ENCODE measurements around the gene MRPL54. TPM values are rescaled to one million over a fixed set of nuclear protein-coding genes. Genes with fewer than 3 reads are reported as not detected.

Gene MRPL54
- total RNA-seq, 1 donor from 2014 or later, result 35.9 TPM

DNA sequence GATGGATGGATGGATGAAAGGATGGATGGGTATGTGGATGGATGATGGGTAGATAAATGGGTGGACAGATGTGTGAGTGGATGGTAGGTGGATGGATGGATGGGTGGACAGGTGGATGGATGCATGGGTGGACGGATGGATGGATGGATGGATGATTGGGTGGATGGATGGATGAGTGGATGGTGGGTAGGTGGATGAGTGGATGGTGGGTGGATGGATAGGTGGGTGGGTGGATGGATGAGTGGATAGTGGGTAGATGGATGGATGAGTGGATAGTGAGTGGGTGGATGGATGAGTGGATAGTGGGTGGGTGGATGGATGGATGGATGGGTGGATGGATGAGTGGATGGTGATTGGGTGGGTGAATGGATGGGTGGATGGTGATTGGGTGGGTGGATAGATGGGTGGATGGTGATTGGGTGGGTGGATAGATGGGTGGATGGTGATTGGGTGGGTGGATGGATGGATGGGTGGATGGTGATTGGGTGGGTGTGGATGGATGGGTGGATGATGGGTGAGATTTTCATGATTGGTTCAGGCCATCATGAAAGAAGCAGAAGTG, 14.1 kb downstream of the MRPL54 start:
- DNase-seq (ENCODE audit: extremely low spot score, unreplicated experiment), result no peak
- peaks cover 2% of the 10 kb centered on the region for H3K9me3 Mint-ChIP-seq
- TF ChIP-seq, protein P1, sequence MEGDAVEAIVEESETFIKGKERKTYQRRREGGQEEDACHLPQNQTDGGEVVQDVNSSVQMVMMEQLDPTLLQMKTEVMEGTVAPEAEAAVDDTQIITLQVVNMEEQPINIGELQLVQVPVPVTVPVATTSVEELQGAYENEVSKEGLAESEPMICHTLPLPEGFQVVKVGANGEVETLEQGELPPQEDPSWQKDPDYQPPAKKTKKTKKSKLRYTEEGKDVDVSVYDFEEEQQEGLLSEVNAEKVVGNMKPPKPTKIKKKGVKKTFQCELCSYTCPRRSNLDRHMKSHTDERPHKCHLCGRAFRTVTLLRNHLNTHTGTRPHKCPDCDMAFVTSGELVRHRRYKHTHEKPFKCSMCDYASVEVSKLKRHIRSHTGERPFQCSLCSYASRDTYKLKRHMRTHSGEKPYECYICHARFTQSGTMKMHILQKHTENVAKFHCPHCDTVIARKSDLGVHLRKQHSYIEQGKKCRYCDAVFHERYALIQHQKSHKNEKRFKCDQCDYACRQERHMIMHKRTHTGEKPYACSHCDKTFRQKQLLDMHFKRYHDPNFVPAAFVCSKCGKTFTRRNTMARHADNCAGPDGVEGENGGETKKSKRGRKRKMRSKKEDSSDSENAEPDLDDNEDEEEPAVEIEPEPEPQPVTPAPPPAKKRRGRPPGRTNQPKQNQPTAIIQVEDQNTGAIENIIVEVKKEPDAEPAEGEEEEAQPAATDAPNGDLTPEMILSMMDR (conservative IDR thresholded peaks at IDR 0.05), result no peak
- no peak overlapping the region for H3K27ac Mint-ChIP-seq
- H3K36me3 Mint-ChIP-seq, result no peaks in the 10 kb centered on the region
- H3K4me3 Mint-ChIP-seq, result no peak overlapping the region
- peaks cover 3% of the 10 kb centered on the region for H3K27me3 Mint-ChIP-seq
- no peaks in the 10 kb centered on the region for H3K4me1 Mint-ChIP-seq (ENCODE audit: unreplicated experiment)

DNA sequence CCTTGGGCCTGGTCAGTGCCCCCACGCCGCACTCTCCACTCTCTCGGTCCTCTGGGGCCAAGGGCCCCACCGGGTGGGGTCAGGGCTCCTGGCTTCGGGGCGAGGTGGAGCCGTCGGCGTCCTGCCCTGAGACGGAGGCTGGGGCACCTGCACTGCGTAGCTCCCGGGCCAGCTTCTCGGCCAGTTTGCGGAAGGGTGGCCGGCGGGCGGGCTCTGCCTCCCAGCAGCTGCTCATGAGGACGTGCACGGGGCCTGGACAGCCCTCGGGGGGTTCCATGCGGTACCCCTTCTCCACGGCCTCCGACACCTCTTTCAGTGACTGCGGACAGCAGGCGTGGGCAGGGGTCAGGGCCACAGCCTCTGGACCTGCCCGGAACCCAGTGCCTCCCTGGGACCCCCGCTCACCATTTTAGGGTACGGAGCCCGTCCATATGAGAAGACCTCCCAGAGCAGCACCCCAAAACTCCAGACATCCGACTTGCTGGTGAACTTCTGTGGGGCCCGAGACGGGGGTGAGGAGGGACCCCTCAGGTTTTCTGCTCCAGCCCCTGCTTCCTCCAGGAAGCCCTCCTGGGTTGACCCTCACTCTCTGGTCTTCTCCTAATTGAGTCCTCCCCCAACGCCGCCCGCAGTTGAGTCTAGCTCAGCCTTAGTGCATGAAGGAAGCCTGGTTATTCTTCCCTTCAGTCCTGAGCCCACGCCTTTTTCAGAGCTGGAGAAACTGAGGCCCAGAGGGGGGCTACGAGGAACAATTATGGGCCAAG, 15.8 kb downstream of the MRPL54 start:
- TF ChIP-seq, protein P1 (conservative IDR thresholded peaks at IDR 0.05), result no peak
- H3K4me1 Mint-ChIP-seq (ENCODE audit: unreplicated experiment), result no peaks in the 10 kb centered on the region
- DNase-seq (ENCODE audit: extremely low spot score, unreplicated experiment), result no peak
- H3K36me3 Mint-ChIP-seq, result no peaks in the 10 kb centered on the region
- H3K27ac Mint-ChIP-seq, result no peak overlapping the region
- H3K4me3 Mint-ChIP-seq, result no peak overlapping the region
- H3K27me3 Mint-ChIP-seq, result peaks cover 7% of the 10 kb centered on the region
- peaks cover 8% of the 10 kb centered on the region for H3K9me3 Mint-ChIP-seq

DNA sequence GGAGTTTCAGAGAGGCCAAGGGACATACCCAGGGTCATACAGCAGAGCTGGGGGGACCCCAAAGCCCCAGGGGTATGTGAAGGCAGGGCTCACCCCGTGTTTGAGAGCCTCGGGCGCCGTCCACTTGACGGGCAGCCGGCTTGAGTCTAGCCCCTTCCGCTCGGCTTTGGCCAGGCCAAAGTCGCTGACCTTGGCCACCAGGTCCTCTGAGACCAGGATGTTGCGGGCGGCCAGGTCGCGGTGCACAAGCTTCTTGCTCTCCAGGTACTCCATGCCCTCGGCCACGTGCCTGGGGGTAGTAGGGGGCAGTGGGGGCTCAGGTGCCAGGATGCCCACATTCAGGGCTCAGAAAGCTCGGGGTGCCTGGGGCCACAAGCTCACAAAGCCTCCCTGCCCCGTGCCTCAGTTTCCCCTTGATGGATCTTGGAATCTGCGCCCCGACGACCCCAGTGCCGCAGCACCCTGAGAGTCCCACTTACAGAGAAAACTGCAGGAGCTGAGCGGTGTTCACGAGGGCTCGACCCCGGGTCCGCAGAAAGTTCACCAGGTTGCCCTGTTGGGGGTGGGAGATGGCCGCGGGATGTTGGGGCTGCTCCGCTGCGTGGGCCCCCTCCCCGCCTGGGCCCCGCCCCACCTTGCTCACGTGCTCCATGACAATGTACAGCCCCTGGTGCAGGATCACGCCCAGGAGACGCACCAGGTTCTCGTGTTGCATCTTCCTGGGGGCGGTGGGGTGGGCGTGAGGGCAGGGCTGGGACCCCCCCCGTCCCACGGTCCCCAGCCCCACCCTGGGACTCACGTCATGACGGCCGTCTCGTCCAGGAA, 16.6 kb downstream of the MRPL54 start:
- TF ChIP-seq, protein P1 (conservative IDR thresholded peaks at IDR 0.05), result no peak
- Mint-ChIP-seq H3K27me3 (peaks cover 4% of the 10 kb centered on the region), H3K9me3 (peaks cover 8% of the 10 kb centered on the region), H3K27ac (no peak overlapping the region), H3K4me1 (ENCODE audit: unreplicated experiment) (no peaks in the 10 kb centered on the region), H3K4me3 (no peak overlapping the region), H3K36me3 (no peaks in the 10 kb centered on the region)
- DNase-seq (ENCODE audit: extremely low spot score, unreplicated experiment), result no peak

DNA sequence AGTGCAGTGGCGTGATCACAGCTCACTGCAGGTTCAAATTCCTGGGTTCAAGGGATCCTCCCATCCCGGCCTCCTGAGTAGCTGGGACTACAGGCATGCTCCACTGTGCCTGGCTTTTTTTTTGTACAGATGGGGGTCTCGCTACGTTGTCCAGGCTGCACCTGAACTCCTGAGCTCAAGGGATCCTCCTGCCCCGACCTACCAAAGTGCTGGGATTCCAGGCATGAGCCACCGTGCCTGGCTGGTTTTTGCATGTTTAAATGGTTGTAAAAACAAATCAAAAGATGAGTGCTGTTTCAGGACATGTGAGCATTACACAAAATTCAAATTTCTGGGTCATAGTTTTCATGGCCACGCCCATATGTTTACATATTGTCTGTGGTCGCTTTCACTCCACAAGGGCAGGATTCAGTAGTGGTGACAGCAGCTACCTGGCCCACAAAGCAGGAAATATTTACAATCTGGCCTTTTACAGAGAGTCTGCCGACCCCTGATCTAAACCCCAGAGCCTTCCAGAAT, 18.4 kb downstream of the MRPL54 start:
- no peaks in the 10 kb centered on the region for H3K4me1 Mint-ChIP-seq (ENCODE audit: unreplicated experiment)
- DNase-seq (ENCODE audit: extremely low spot score, unreplicated experiment), result no peak
- H3K4me3 Mint-ChIP-seq, result no peak overlapping the region
- H3K27ac Mint-ChIP-seq, result no peak overlapping the region
- H3K27me3 Mint-ChIP-seq, result peaks cover 19% of the 10 kb centered on the region
- TF ChIP-seq, protein P1 (conservative IDR thresholded peaks at IDR 0.05), result no peak
- H3K9me3 Mint-ChIP-seq, result peaks cover 8% of the 10 kb centered on the region
- H3K36me3 Mint-ChIP-seq, result no peaks in the 10 kb centered on the region

DNA sequence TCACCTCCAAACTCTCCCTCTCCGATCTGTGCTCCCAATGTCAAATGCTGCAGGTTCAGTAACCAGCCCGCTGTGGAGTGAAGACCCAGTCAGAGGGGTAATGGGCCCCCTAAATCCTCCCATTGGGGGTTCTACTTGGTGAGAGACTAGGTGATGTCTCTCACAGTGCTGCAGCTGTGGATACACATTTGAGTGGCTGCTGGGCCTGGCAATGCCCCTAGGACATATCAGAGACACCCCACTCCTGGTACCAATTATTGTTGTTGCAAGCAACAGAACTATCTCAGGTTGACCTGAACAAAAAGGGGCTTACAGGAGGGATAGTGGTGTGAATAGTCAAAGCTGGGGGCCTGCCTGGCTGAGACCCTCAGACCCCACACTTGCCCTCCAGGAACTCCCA, 19.1 kb downstream of the MRPL54 start:
- peaks cover 8% of the 10 kb centered on the region for H3K9me3 Mint-ChIP-seq
- H3K4me3 Mint-ChIP-seq, result no peak overlapping the region
- DNase-seq (ENCODE audit: extremely low spot score, unreplicated experiment), result no peak
- TF ChIP-seq, protein P1 (conservative IDR thresholded peaks at IDR 0.05), result no peak
- H3K27me3 Mint-ChIP-seq, result peaks cover 21% of the 10 kb centered on the region
- H3K36me3 Mint-ChIP-seq, result no peaks in the 10 kb centered on the region
- H3K4me1 Mint-ChIP-seq (ENCODE audit: unreplicated experiment), result no peaks in the 10 kb centered on the region
- no peak overlapping the region for H3K27ac Mint-ChIP-seq
